ENCODE data around the gene STEAP1B. TPM values are rescaled to one million over a fixed set of nuclear protein-coding genes. Genes with fewer than 3 reads are reported as not detected.

The STEAP1B gene
- total RNA-seq, 1 donor from 2014 or later, result not detected

DNA sequence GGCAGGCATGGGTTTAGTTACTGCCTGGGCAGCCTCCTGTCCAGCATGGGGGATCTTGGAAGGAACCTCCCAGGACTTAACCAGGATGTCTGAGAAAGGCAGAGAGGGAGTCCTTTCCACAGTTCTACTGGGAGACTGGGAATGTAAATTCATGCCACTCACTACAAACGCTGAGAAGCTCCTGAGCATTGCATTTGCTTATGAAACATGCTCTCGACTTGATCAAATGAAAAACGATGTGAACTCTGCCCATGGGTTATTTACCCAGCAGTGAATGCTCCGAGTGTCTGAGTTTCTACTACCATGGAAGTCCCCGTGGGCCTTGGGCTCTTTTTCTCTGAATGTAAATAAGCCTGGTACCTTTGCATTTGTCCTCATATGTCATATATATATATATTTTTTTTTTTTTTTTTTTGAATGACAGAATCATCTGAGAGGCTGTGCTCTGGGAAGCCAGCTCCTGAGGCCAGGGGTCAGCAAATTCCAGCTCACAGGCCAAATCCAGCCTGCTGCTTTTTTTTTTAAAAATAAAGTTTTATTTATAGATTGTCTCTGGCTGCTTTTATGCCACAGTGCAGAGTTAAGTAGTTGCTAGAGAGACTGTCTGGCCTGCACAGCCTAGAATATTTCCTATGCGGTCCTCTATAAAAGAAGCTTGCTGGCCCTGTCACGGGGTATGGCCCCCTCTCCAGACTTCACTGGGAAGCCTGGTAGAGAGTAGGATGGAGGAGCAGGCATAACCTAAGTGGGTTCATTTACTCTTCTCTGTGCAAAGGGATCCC is 121.6 kb downstream of the STEAP1B start:
- Mint-ChIP-seq H3K4me3 (ENCODE audit: unreplicated experiment) (no peak overlapping the region), H3K4me1 (ENCODE audit: low read depth, unreplicated experiment) (peaks cover 38% of the 10 kb centered on the region), H3K9me3 (ENCODE audit: unreplicated experiment) (peaks cover 2% of the 10 kb centered on the region), H3K27ac (ENCODE audit: unreplicated experiment) (no peak overlapping the region), H3K36me3 (ENCODE audit: unreplicated experiment) (no peaks in the 10 kb centered on the region), H3K27me3 (ENCODE audit: unreplicated experiment) (peaks cover 6% of the 10 kb centered on the region)
- DNase-seq, result no peak
- TF ChIP-seq, protein P1, sequence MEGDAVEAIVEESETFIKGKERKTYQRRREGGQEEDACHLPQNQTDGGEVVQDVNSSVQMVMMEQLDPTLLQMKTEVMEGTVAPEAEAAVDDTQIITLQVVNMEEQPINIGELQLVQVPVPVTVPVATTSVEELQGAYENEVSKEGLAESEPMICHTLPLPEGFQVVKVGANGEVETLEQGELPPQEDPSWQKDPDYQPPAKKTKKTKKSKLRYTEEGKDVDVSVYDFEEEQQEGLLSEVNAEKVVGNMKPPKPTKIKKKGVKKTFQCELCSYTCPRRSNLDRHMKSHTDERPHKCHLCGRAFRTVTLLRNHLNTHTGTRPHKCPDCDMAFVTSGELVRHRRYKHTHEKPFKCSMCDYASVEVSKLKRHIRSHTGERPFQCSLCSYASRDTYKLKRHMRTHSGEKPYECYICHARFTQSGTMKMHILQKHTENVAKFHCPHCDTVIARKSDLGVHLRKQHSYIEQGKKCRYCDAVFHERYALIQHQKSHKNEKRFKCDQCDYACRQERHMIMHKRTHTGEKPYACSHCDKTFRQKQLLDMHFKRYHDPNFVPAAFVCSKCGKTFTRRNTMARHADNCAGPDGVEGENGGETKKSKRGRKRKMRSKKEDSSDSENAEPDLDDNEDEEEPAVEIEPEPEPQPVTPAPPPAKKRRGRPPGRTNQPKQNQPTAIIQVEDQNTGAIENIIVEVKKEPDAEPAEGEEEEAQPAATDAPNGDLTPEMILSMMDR (IDR thresholded peaks at IDR 0.05; ENCODE audit: partially characterized antibody, unreplicated experiment), result no peak

DNA sequence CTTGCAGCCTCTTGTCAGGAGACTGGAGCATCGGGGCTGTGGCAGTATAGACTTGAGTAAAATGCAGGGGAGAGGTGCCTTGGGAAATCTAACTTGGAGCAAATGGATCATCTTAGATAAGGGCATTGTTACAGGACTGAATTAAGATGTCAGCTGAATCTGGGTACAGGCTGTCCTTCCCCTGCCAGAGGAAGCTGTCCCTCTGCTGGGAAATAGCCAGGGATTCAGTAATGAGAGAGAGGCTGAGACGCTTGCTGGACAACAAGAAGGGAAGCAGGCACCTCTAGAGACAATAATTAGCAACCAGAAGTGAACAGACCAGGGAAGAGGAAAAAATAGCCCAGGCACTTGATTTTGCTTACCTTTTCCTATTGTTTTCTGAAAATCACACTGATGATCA is 122.3 kb downstream of the STEAP1B start:
- Mint-ChIP-seq H3K27ac (ENCODE audit: unreplicated experiment) (peak overlapping the region; percentile 79), H3K9me3 (ENCODE audit: unreplicated experiment) (peaks cover 2% of the 10 kb centered on the region), H3K4me3 (ENCODE audit: unreplicated experiment) (no peak overlapping the region), H3K27me3 (ENCODE audit: unreplicated experiment) (peaks cover 6% of the 10 kb centered on the region), H3K36me3 (ENCODE audit: unreplicated experiment) (no peaks in the 10 kb centered on the region), H3K4me1 (ENCODE audit: low read depth, unreplicated experiment) (peaks cover 43% of the 10 kb centered on the region)
- TF ChIP-seq, protein P1 (IDR thresholded peaks at IDR 0.05; ENCODE audit: partially characterized antibody, unreplicated experiment), result no peak
- DNase-seq, result no peak

DNA sequence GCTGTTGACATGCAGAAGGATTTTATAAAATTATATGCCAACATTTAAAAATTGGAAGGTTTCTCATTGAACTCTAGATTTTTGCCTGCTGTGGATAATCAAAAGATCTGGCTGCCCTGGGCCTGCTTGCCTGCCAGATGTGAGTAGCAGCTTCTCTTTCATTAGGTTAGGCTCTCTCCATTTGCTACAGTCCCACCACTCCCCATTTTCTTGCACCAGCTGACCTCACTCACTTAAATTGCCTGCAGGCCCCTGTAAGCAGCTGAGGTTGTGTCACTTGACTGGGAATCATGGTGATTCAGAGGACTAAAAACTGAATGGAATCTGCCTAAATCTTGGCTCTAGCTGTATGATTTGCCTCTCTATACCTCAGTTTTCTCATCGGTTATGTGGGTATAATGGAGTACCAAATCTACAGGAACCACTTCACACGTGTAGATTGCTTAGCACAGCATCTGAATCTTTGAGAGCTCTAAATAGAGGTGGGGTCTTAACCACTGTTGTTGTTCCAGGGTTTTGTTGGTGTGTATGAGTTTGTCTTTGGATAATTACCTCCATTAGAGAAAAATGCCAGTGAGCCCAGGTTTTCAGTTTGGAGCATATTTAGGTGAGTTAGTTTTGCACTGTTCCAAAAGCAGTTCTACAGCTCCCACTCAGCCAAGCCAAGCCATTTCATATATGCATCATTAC is 124.5 kb downstream of the STEAP1B start:
- H3K9me3 Mint-ChIP-seq (ENCODE audit: unreplicated experiment), result peaks cover 2% of the 10 kb centered on the region
- no peak overlapping the region for H3K4me3 Mint-ChIP-seq (ENCODE audit: unreplicated experiment)
- DNase-seq, result no peak
- peaks cover 40% of the 10 kb centered on the region for H3K4me1 Mint-ChIP-seq (ENCODE audit: low read depth, unreplicated experiment)
- peak overlapping the region; percentile 70 for H3K27ac Mint-ChIP-seq (ENCODE audit: unreplicated experiment)
- peaks cover 6% of the 10 kb centered on the region for H3K27me3 Mint-ChIP-seq (ENCODE audit: unreplicated experiment)
- no peaks in the 10 kb centered on the region for H3K36me3 Mint-ChIP-seq (ENCODE audit: unreplicated experiment)
- TF ChIP-seq, protein P1 (IDR thresholded peaks at IDR 0.05; ENCODE audit: partially characterized antibody, unreplicated experiment), result no peak

DNA sequence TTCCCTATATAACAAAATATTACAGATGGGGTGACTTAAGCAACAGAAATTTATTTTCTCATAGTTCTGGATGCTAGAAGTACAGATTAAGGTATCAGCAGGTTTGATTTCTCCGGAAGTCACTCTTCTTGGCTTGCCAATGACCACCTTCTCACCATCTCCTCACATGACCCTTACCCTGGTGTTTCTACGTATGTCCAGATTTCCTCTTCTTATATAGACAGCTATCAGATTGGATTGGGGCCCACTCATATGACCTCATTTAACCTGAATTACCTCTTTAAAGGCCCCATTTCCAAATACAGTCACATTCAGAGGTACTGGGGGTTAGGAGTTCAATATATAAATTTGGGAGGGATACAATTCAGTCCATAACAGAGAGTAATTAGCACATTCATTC is 126.1 kb downstream of the STEAP1B start:
- no peak overlapping the region for H3K27ac Mint-ChIP-seq (ENCODE audit: unreplicated experiment)

More for the DNA sequence above, 126.1 kb downstream of the STEAP1B start:
- Mint-ChIP-seq H3K4me3 (ENCODE audit: unreplicated experiment) (no peak overlapping the region), H3K27me3 (ENCODE audit: unreplicated experiment) (peaks cover 5% of the 10 kb centered on the region), H3K4me1 (ENCODE audit: low read depth, unreplicated experiment) (peaks cover 40% of the 10 kb centered on the region), H3K9me3 (ENCODE audit: unreplicated experiment) (no peaks in the 10 kb centered on the region), H3K36me3 (ENCODE audit: unreplicated experiment) (no peaks in the 10 kb centered on the region)
- TF ChIP-seq, protein P1 (IDR thresholded peaks at IDR 0.05; ENCODE audit: partially characterized antibody, unreplicated experiment), result no peak
- no peak for DNase-seq
